Neural progenitor cell (in vitro differentiated cells): Measurements from ENCODE around the gene ITIH2. TPM values are rescaled to one million over a fixed set of nuclear protein-coding genes. Genes with fewer than 3 reads are reported as not detected.

Experiments used
- DNase-seq: peaks from one replicate; pipeline ENCODE4 v3.0.0-alpha.2; 2016; ENCODE audit warnings: low spot score
- H2AFZ ChIP-seq: fragments of 200-600 bp; sonication (generic); replicated peaks from 2 replicates; pipeline ENCODE4 v1.6.1; 2016; ENCODE audit warnings: antibody characterized with exemption
- H3F3A ChIP-seq: fragments of 200-600 bp; sonication (generic); 2 replicates; pipeline ENCODE4 v1.6.1; 2016; ENCODE audit warnings: antibody characterized with exemption, low read depth
- H3K27ac ChIP-seq: fragments of 200-600 bp; sonication (generic); 2 replicates; pipeline ENCODE4 v1.5.1; 2016; ENCODE audit warnings: mild to moderate bottlenecking
- H3K27me3 ChIP-seq: fragments of 200-600 bp; sonication (generic); 2 replicates; pipeline ENCODE4 v1.6.1; 2016; ENCODE audit warnings: mild to moderate bottlenecking, moderate library complexity
- H3K36me3 ChIP-seq: fragments of 200-600 bp; sonication (generic); 2 replicates; pipeline ENCODE4 v1.5.1; 2016
- H3K4me1 ChIP-seq: fragments of 200-600 bp; sonication (generic); 2 replicates; pipeline ENCODE4 v1.6.1; 2016; ENCODE audit warnings: mixed run types
- H3K4me2 ChIP-seq: fragments of 200-600 bp; sonication (generic); 2 replicates; pipeline ENCODE4 v1.6.1; 2016
- H3K4me3 ChIP-seq: fragments of 200-600 bp; sonication (generic); 2 replicates; pipeline ENCODE4 v1.5.1; 2016
- H3K79me2 ChIP-seq: fragments of 200-600 bp; sonication (generic); 2 replicates; pipeline ENCODE4 v1.6.1; 2016; ENCODE audit warnings: low read depth
- H3K9ac ChIP-seq: fragments of 200-600 bp; sonication (generic); 2 replicates; pipeline ENCODE4 v1.6.1; 2016
- H3K9me3 ChIP-seq: fragments of 200-600 bp; sonication (generic); 2 replicates; pipeline ENCODE4 v1.5.1; 2016; ENCODE audit warnings: low read depth
- H4K20me1 ChIP-seq: fragments of 200-600 bp; sonication (generic); 2 replicates; pipeline ENCODE4 v1.6.1; 2016; ENCODE audit warnings: low read depth
- H3K27ac Mint-ChIP-seq: 3 replicates; pipeline ENCODE4 v1.8.0; 2021; ENCODE audit warnings: mixed read lengths
- H3K27me3 Mint-ChIP-seq: 2 replicates; pipeline ENCODE4 v1.8.0; 2022; ENCODE audit warnings: low read depth, mild to moderate bottlenecking, inconsistent platforms, moderate library complexity, mixed read lengths; ENCODE audit not compliant: insufficient read depth
- H3K36me3 Mint-ChIP-seq: 3 replicates; pipeline ENCODE4 v1.8.0; 2021; ENCODE audit warnings: mixed read lengths
- H3K4me1 Mint-ChIP-seq: 3 replicates; pipeline ENCODE4 v1.8.0; 2021; ENCODE audit warnings: mixed read lengths
- H3K4me3 Mint-ChIP-seq: 3 replicates; pipeline ENCODE4 v1.8.0; 2021; ENCODE audit warnings: mild to moderate bottlenecking, moderate library complexity, mixed read lengths
- H3K9me3 Mint-ChIP-seq: 3 replicates; pipeline ENCODE4 v1.8.0; 2020; ENCODE audit warnings: mixed read lengths
- EZH2 ChIP-seq: fragments of 200-600 bp; sonication (generic); IDR thresholded peaks from 2 replicates; pipeline ENCODE4 v1.6.1; 2017; ENCODE audit warnings: antibody characterized with exemption, mild to moderate bottlenecking, moderate library complexity
- EZH2phosphoT487 ChIP-seq: fragments of 200-600 bp; sonication (generic); IDR thresholded peaks from 2 replicates; pipeline ENCODE4 v1.6.1; 2017; ENCODE audit warnings: antibody characterized with exemption
- total RNA-seq: library from RNA; depleted of rRNA; stranded (reverse); fragments of >200 nt; gene quantifications from 2 replicates; pipeline ENCODE4 v1.2.3, GENCODE V29; 2015; ENCODE audit warnings: low replicate concordance
- TF ChIP-seq, protein P1 (sequence below): fragments of 200-600 bp; sonication (generic); IDR thresholded peaks from 2 replicates; pipeline ENCODE4 v1.5.1; 2017; ENCODE audit warnings: antibody characterized with exemption, mild to moderate bottlenecking

ITIH2 gene
- total RNA-seq, 1 donor from 2014 or later, result not detected

DNA sequence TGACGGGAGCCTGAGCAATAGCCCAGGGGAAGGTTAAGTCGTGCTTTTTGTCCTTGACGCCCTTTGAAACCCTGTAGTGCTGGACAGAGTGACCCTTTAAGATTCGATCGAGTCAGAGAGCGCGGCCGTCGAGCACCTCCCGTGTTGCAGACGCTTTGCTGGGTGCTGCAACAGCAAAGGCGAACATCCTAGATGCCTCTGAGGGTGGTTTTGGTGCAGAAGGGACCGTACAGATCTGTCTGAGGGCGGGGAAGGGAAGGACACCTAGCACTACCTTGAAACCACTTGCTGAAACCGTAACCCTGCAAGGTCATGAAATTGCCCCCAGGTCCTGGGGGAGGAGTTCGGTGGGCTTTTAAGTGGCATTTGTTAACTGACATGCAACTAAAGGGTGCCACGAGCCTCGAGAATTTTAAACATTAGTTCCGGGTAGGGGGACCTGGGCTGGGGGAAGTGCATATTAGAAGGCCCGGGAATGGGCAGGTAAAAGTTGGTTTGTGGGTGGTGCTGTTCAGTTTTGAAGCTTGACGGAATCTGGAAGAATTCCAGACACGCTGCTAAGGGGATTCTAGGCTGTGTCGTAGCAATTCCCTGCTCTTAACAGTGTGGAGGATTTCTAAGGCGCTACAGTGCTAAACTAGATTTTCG lies 85.6 kb downstream of the ITIH2 start:
- Mint-ChIP-seq H3K4me1 (peaks cover 20% of the 10 kb centered on the region), H3K4me3 (no peak overlapping the region), H3K27ac (peak overlapping the region; percentile 92), H3K36me3 (peaks cover 11% of the 10 kb centered on the region), H3K9me3 (no peaks in the 10 kb centered on the region), H3K27me3 (no peaks in the 10 kb centered on the region)
- Histone ChIP-seq H3K79me2 (peaks cover 99% of the 10 kb centered on the region), H3K9me3 (no peaks in the 10 kb centered on the region), H3K4me3 (peak overlapping the region; percentile 86), H3K4me1 (peaks cover 17% of the 10 kb centered on the region), H4K20me1 (peaks cover 82% of the 10 kb centered on the region), H3K9ac (peak overlapping the region; percentile 94), H3K27ac (no peak overlapping the region), H3F3A (no peaks in the 10 kb centered on the region), H3K27me3 (no peaks in the 10 kb centered on the region), H2AFZ (peak overlapping the region; percentile 54), H3K4me2 (peak overlapping the region; percentile 85), H3K36me3 (no peaks in the 10 kb centered on the region)
- TF ChIP-seq EZH2phosphoT487 (no peak), EZH2 (no peak)
- TF ChIP-seq, protein P1, sequence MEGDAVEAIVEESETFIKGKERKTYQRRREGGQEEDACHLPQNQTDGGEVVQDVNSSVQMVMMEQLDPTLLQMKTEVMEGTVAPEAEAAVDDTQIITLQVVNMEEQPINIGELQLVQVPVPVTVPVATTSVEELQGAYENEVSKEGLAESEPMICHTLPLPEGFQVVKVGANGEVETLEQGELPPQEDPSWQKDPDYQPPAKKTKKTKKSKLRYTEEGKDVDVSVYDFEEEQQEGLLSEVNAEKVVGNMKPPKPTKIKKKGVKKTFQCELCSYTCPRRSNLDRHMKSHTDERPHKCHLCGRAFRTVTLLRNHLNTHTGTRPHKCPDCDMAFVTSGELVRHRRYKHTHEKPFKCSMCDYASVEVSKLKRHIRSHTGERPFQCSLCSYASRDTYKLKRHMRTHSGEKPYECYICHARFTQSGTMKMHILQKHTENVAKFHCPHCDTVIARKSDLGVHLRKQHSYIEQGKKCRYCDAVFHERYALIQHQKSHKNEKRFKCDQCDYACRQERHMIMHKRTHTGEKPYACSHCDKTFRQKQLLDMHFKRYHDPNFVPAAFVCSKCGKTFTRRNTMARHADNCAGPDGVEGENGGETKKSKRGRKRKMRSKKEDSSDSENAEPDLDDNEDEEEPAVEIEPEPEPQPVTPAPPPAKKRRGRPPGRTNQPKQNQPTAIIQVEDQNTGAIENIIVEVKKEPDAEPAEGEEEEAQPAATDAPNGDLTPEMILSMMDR, result no peak
- DNase-seq, result peak; percentile 52

DNA sequence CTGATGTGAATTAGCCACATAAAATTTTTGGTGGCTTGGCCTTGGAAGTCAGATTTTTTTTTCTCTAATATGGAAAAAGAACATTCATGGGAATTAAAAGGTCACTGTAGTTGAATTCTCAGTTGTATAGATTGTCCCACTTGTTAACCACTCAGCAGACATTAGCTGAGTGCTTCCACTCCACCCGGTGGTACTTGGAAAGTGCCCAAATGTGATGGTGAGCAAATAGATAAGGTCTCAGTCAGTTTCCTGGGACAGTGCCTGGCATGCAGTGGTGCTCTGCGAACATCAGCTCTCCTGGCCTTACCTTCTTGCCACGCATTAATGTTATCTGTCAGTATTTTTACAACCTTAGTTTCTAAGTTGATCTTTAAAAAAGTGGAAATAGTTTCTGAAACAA lies 86.3 kb downstream of the ITIH2 start:
- H3K27ac Mint-ChIP-seq, result no peak overlapping the region
- TF ChIP-seq, protein P1, result no peak
- no peak for TF ChIP-seq EZH2phosphoT487
- no peak for TF ChIP-seq EZH2

DNA sequence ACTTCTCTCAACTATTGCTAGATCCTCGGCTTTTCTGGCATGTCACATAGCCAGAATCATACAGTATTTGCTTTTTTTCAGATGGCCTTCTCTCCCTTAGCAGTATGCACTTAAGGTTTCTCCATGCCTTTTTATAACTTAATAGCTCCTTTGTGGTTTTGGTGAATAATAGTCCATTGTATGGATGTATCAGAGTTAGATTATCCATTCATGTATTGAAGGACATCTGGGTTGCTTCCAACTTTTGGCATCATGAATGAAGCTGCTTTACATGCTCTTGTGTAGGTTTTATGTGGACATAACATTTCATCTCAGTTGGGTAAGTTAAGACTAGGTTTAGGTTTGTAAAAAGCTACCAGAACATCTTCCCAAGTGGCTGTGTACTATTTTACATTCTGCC lies 89.4 kb downstream of the ITIH2 start:
- Mint-ChIP-seq H3K27ac (no peak overlapping the region), H3K27me3 (no peaks in the 10 kb centered on the region), H3K4me1 (peaks cover 15% of the 10 kb centered on the region), H3K9me3 (no peaks in the 10 kb centered on the region), H3K36me3 (peaks cover 26% of the 10 kb centered on the region), H3K4me3 (no peak overlapping the region)
- no peaks in the 10 kb centered on the region for H3K9me3 ChIP-seq
- DNase-seq, result no peak
- peaks cover 14% of the 10 kb centered on the region for H3K4me1 ChIP-seq
- H2AFZ ChIP-seq, result no peak overlapping the region
- H4K20me1 ChIP-seq, result peaks cover 77% of the 10 kb centered on the region
- TF ChIP-seq, protein P1, result no peak
- TF ChIP-seq EZH2, result no peak
- TF ChIP-seq EZH2phosphoT487, result no peak
- no peak overlapping the region for H3K9ac ChIP-seq
- H3K36me3 ChIP-seq, result no peaks in the 10 kb centered on the region
- H3F3A ChIP-seq, result no peaks in the 10 kb centered on the region
- no peak overlapping the region for H3K27ac ChIP-seq
- H3K27me3 ChIP-seq, result no peaks in the 10 kb centered on the region
- H3K79me2 ChIP-seq, result peaks cover 93% of the 10 kb centered on the region
- H3K4me2 ChIP-seq, result no peak overlapping the region
- H3K4me3 ChIP-seq, result no peak overlapping the region

More for the DNA sequence above, 86.3 kb downstream of the ITIH2 start:
- Histone ChIP-seq H3K9ac (peak overlapping the region; percentile 94), H3K27ac (no peak overlapping the region), H3K4me3 (peak overlapping the region; percentile 86), H3K4me2 (peak overlapping the region; percentile 85), H3K36me3 (no peaks in the 10 kb centered on the region), H3F3A (no peaks in the 10 kb centered on the region), H3K9me3 (no peaks in the 10 kb centered on the region), H3K79me2 (peaks cover 99% of the 10 kb centered on the region), H3K4me1 (peaks cover 17% of the 10 kb centered on the region), H2AFZ (no peak overlapping the region), H3K27me3 (no peaks in the 10 kb centered on the region), H4K20me1 (peaks cover 84% of the 10 kb centered on the region)
- H3K27me3 Mint-ChIP-seq, result no peaks in the 10 kb centered on the region
- H3K9me3 Mint-ChIP-seq, result no peaks in the 10 kb centered on the region
- H3K36me3 Mint-ChIP-seq, result peaks cover 13% of the 10 kb centered on the region
- no peak for DNase-seq
- no peak overlapping the region for H3K4me3 Mint-ChIP-seq
- peaks cover 20% of the 10 kb centered on the region for H3K4me1 Mint-ChIP-seq
